COLO829 (cell line): Measurements from ENCODE around the gene DNAJB12.
A peak's percentile ranks its signal among the peaks of the same experiment; 100 is the strongest.
"Not testable (repeated sequence)": the region's sequence is repeated elsewhere in the genome, so short reads cannot be mapped to it uniquely, and the experiment has no call there.

Source experiments
- DNase-seq: peaks from one replicate; pipeline ENCODE4 v3.0.0; 2012; ENCODE audit warnings: low spot score

Gene DNAJB12

GRCh38 chr10:72353028-72353964, 1.4 kb downstream of the DNAJB12 start:
- DNase-seq = no peak

GRCh38 chr10:72351479-72351878, 3.2 kb downstream of the DNAJB12 start:
- DNase-seq = no peak

GRCh38 chr10:72349438-72349837, 5.3 kb downstream of the DNAJB12 start:
- no peak for DNase-seq

- DNase-seq = no peak
Measured at GRCh38 chr10:72348282-72348681, 6.4 kb downstream of the DNAJB12 start.

- DNase-seq = not testable (repeated sequence)
Measured at GRCh38 chr10:72346117-72346516, 8.6 kb downstream of the DNAJB12 start.

- DNase-seq = no peak
Measured at GRCh38 chr10:72344932-72345331, 9.8 kb downstream of the DNAJB12 start.

GRCh38 chr10:72342911-72343310, 11.8 kb downstream of the DNAJB12 start:
- no peak for DNase-seq

GRCh38 chr10:72340510-72341261, 14.0 kb downstream of the DNAJB12 start:
- DNase-seq = peak; percentile 16

GRCh38 chr10:72338180-72338579, 16.5 kb downstream of the DNAJB12 start:
- DNase-seq = no peak

GRCh38 chr10:72337722-72338121, 17.0 kb downstream of the DNAJB12 start:
- no peak for DNase-seq

GRCh38 chr10:72337039-72337629, 17.6 kb downstream of the DNAJB12 start:
- DNase-seq = peak; percentile 26

GRCh38 chr10:72336259-72337038, 18.3 kb downstream of the DNAJB12 start:
- no peak for DNase-seq

- DNase-seq = no peak
Measured at GRCh38 chr10:72335394-72336258, 19.1 kb downstream of the DNAJB12 start.

- DNase-seq = no peak
Measured at GRCh38 chr10:72334825-72335393, 19.8 kb downstream of the DNAJB12 start.

GRCh38 chr10:72334196-72334824, 20.4 kb downstream of the DNAJB12 start:
- DNase-seq = no peak

- no peak for DNase-seq
Measured at GRCh38 chr10:72333112-72334015, 21.4 kb downstream of the DNAJB12 start.

GRCh38 chr10:72332423-72333111, 22.2 kb downstream of the DNAJB12 start:
- no peak for DNase-seq
